Measurements from ENCODE around the gene CHERP. TPM values are rescaled to one million over a fixed set of nuclear protein-coding genes. Genes with fewer than 3 reads are reported as not detected.
"Not testable (repeated sequence)": the region's sequence is repeated elsewhere in the genome, so short reads cannot be mapped to it uniquely, and the experiment has no call there.

Gene CHERP
- total RNA-seq, 1 donor from 2014 or later, result 13.8 TPM

- no peak overlapping the region for H3K4me3 ChIP-seq
- no peak overlapping the region for H3K27ac ChIP-seq
- no peaks in the 10 kb centered on the region for H3K27me3 ChIP-seq
- intact Hi-C loops (cut with DNase I), result no loop called here
- TF ChIP-seq, protein P1, sequence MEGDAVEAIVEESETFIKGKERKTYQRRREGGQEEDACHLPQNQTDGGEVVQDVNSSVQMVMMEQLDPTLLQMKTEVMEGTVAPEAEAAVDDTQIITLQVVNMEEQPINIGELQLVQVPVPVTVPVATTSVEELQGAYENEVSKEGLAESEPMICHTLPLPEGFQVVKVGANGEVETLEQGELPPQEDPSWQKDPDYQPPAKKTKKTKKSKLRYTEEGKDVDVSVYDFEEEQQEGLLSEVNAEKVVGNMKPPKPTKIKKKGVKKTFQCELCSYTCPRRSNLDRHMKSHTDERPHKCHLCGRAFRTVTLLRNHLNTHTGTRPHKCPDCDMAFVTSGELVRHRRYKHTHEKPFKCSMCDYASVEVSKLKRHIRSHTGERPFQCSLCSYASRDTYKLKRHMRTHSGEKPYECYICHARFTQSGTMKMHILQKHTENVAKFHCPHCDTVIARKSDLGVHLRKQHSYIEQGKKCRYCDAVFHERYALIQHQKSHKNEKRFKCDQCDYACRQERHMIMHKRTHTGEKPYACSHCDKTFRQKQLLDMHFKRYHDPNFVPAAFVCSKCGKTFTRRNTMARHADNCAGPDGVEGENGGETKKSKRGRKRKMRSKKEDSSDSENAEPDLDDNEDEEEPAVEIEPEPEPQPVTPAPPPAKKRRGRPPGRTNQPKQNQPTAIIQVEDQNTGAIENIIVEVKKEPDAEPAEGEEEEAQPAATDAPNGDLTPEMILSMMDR (IDR thresholded peaks at IDR 0.05), result no peak
- no peak for DNase-seq (ENCODE audit: low spot score in 2 of 2)
- no peaks in the 10 kb centered on the region for H3K9me3 ChIP-seq
- H3K4me1 ChIP-seq, result no peaks in the 10 kb centered on the region
- H3K36me3 ChIP-seq, result peaks cover 19 to 50% of the 10 kb centered on the region in 2 donors
Measured at GRCh38 chr19:16509141-16510061, 32.8 kb downstream of the CHERP start.

- Histone ChIP-seq H3K4me3 (no peak overlapping the region), H3K36me3 (peaks cover 22 to 51% of the 10 kb centered on the region in 2 donors), H3K27ac (no peak overlapping the region), H3K27me3 (no peaks in the 10 kb centered on the region), H3K9me3 (no peaks in the 10 kb centered on the region), H3K4me1 (no peaks in the 10 kb centered on the region)
- TF ChIP-seq, protein P1 (IDR thresholded peaks at IDR 0.05), result no peak
- intact Hi-C loops (cut with DNase I), result no loop called here
- DNase-seq (ENCODE audit: low spot score in 2 of 2), result no peak
Measured at GRCh38 chr19:16508546-16508945, 33.7 kb downstream of the CHERP start.

- no peak for DNase-seq (ENCODE audit: low spot score in 2 of 2)
- Histone ChIP-seq H3K4me1 (no peaks in the 10 kb centered on the region), H3K36me3 (peaks cover 29 to 55% of the 10 kb centered on the region in 2 donors), H3K27me3 (no peaks in the 10 kb centered on the region), H3K9me3 (no peaks in the 10 kb centered on the region), H3K4me3 (no peak overlapping the region), H3K27ac (no peak overlapping the region)
- TF ChIP-seq, protein P1 (IDR thresholded peaks at IDR 0.05), result no peak
- intact Hi-C loops (cut with DNase I), result no loop called here
Measured at GRCh38 chr19:16506961-16507360, 35.3 kb downstream of the CHERP start.

GRCh38 chr19:16506161-16506560 is 36.1 kb downstream of the CHERP start:
- H3K9me3 ChIP-seq; DNase-seq (ENCODE audit: low spot score in 2 of 2); H3K27ac ChIP-seq; H3K4me3 ChIP-seq; H3K4me1 ChIP-seq; H3K27me3 ChIP-seq; intact Hi-C loops (cut with DNase I): not testable (repeated sequence)
- peaks cover 28 to 61% of the 10 kb centered on the region in 2 donors for H3K36me3 ChIP-seq

DNA sequence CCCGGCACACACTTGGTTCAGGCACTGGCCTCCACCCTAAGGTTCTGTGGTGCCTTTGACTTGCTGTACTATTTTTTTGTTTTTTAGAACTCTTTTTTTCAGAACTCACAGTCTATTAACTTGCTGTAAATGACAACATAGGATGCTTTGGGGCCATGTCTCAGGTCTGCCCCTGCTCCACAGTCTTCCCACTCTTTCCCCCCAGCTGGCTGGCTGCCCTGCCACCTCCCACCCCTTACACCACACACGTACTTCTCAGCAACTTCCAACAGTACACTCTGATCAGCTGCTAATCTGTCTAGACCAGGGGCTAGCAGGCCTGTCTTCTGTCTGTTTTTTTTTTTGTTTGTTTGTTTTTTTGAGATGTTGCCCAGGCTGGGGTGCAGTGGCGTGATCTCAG is 38.0 kb downstream of the CHERP start:
- Histone ChIP-seq H3K4me3 (no peak overlapping the region), H3K9me3 (no peaks in the 10 kb centered on the region), H3K27ac (no peak overlapping the region), H3K27me3 (no peaks in the 10 kb centered on the region), H3K4me1 (no peaks in the 10 kb centered on the region), H3K36me3 (peaks cover 20 to 47% of the 10 kb centered on the region in 2 donors)
- intact Hi-C loops (cut with DNase I), result no loop called here
- TF ChIP-seq, protein P1 (IDR thresholded peaks at IDR 0.05), result no peak
- DNase-seq (ENCODE audit: low spot score in 2 of 2), result no peak

DNA sequence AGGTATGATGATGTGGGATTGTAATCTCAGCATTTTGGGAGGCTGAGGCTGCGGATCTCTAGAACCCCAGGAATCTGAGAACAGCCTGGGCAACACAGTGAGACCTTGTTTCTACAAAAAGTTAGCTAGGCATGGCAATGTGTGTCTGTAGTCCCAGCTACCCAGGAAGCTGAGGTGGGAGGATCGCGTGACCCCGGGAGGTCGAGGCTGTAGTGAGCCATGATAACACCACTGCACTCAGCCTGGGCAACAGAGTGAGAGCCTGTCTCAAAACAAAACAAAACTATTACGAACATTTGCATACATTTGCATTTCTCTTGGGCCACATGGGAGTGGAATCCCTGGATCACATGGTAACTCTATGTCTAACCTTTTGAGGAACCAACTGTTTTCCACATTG is 44.4 kb downstream of the CHERP start:
- Histone ChIP-seq H3K4me3 (no peak overlapping the region), H3K27me3 (no peaks in the 10 kb centered on the region), H3K36me3 (peaks cover under 1 to 14% of the 10 kb centered on the region in 2 donors), H3K9me3 (no peaks in the 10 kb centered on the region), H3K27ac (no peak overlapping the region), H3K4me1 (peaks cover 0 to 7% of the 10 kb centered on the region in 2 donors)
- no peak for DNase-seq (ENCODE audit: low spot score in 2 of 2)
- TF ChIP-seq, protein P1 (IDR thresholded peaks at IDR 0.05), result no peak
- intact Hi-C loops (cut with DNase I), result no loop called here
